Ishikawa (cell line): ENCODE results near the gene PLCB3.

Experiments
- CEBPB ChIP-seq: IDR thresholded peaks from 2 replicates; pipeline ENCODE4 v1.6.1; 2012
- CREB1 ChIP-seq: IDR thresholded peaks from 2 replicates; pipeline ENCODE4 v1.6.1; 2012; ENCODE audit warnings: low read depth
- EP300 ChIP-seq: IDR thresholded peaks from 2 replicates; pipeline ENCODE4 v1.6.1; 2012; ENCODE audit warnings: borderline replicate concordance
- FOXM1 ChIP-seq: IDR thresholded peaks from 2 replicates; pipeline ENCODE4 v1.6.1; 2012; ENCODE audit warnings: low read depth, borderline replicate concordance
- TAF1 ChIP-seq: IDR thresholded peaks from 2 replicates; pipeline ENCODE4 v1.6.1; 2012; ENCODE audit warnings: low read depth, mild to moderate bottlenecking
- TF ChIP-seq, protein P1 (sequence below): IDR thresholded peaks from 2 replicates; pipeline ENCODE4 v1.6.1; 2012

DNA sequence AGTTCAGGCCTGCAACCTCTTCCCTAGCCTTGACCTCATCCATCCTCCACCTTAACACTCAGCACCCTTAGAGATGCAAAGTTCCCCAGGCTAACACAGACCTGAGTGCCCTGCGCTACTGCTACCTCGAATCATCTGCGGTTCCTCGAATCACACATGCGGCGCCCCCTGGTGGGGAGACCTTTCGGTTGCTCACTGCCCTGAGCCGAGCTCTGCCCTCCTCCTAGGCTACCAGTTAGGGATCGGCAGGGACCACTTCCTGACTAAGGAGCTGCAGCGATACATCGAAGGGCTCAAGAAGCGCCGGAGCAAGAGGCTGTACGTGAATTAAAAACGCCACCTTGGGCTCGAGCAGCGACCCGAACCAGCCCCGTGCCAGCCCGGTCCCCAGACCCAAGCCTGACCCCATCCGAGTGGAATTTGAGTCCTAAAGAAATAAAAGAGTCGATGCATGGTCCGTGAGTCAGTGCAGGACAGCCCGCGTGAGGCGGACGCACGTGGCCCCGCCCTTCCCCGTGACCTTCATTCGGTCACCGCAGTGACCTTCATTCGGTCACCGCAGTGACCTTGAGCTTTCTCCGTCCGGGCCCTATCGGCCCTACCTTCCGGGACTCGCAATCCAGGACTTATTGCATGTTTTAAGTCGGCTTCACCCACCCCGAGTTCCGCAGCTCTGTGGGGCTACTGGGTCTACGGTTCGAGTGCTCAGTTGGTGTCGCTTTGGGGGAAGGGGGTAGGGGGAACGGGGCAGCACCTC is 53.2 kb downstream of the PLCB3 start:
- TF ChIP-seq CREB1 = no peak
- no peak; the same call in 1 of the 2 replicates for TF ChIP-seq EP300
- no peak for TF ChIP-seq TAF1
- no peak for TF ChIP-seq CEBPB
- TF ChIP-seq, protein P1, sequence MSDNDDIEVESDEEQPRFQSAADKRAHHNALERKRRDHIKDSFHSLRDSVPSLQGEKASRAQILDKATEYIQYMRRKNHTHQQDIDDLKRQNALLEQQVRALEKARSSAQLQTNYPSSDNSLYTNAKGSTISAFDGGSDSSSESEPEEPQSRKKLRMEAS = peak; percentile 85
- no peak for TF ChIP-seq FOXM1
